Measurements from ENCODE around the gene TECPR2. TPM values are rescaled to one million over a fixed set of nuclear protein-coding genes. Genes with fewer than 3 reads are reported as not detected.
A peak's percentile ranks its signal among the peaks of the same experiment; 100 is the strongest.

Gene TECPR2
- total and polyA plus RNA-seq, 2 of the 13 experiments (the other 11 are each of a cell fraction or from before 2014, with no cell fraction given) = 3.5 to 5.7 TPM

DNA sequence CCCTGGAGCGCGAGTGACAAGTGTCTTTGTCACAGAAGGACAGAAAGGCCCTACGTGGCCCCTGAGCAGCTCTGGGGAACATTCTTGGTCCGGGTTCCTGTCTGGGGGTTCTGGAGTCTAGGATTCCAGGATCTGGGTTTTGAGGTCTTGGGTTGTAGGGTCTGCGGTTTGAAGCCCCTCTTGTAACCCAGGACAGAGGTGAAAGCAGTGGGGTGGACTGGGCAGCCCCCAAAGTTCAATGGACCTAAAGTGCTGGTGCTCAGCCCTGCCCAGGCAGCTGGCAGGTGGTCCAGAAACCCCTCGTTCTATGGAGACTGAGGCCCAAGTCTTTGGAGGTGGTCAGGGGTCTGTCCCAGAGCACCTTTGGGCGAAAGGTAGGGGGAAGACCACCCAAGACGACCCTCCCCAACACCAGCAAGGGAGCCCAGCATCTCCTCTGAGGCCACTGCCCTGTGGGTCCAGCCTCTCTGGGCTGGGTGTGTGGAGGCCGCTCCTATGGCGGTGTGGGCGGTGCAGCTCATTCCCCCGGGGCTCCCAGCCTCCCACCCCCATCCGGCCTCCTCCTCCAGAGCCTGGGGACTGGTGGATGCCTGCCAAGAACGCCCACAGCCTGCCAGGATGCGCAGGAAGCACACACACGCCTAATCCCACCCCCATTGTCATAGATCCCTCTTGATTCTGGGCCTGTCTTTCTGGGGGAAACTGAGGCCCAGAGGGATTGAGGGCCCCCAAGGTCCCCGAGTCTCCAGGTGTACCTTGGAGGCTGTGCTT is 177.0 kb downstream of the TECPR2 start (continued):
- TF ChIP-seq, protein P1, sequence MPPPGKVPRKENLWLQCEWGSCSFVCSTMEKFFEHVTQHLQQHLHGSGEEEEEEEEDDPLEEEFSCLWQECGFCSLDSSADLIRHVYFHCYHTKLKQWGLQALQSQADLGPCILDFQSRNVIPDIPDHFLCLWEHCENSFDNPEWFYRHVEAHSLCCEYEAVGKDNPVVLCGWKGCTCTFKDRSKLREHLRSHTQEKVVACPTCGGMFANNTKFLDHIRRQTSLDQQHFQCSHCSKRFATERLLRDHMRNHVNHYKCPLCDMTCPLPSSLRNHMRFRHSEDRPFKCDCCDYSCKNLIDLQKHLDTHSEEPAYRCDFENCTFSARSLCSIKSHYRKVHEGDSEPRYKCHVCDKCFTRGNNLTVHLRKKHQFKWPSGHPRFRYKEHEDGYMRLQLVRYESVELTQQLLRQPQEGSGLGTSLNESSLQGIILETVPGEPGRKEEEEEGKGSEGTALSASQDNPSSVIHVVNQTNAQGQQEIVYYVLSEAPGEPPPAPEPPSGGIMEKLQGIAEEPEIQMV (CRISPR knock-in tag; IDR thresholded peaks at IDR 0.05; ENCODE audit: low read depth) = no peak
- TF ChIP-seq SMAD3 (CRISPR knock-in tag; IDR thresholded peaks at IDR 0.05) (no peak), SNRNP70 (IDR thresholded peaks at IDR 0.05; ENCODE audit: low read depth, low read length) (no peak), ZFP62 (CRISPR knock-in tag; IDR thresholded peaks at IDR 0.05) (no peak), MXD1 (CRISPR knock-in tag; IDR thresholded peaks at IDR 0.05) (no peak; the same call in none of the 2 replicates), HOXA5 (CRISPR knock-in tag; IDR thresholded peaks at IDR 0.05) (no peak), MIXL1 (CRISPR knock-in tag; IDR thresholded peaks at IDR 0.05) (no peak), ZSCAN31 (CRISPR knock-in tag; IDR thresholded peaks at IDR 0.05; ENCODE audit: low read depth) (0 out of 2 replicates have a peak, but pooled peaks have one; percentile 57), ZNF292 (CRISPR knock-in tag; IDR thresholded peaks at IDR 0.05; ENCODE audit: borderline replicate concordance, low read depth) (no peak; the same call in 1 of the 2 replicates), NFYC (CRISPR knock-in tag; IDR thresholded peaks at IDR 0.05) (no peak), AHDC1 (CRISPR knock-in tag; IDR thresholded peaks at IDR 0.05; ENCODE audit: borderline replicate concordance) (no peak), ISX (CRISPR knock-in tag; conservative IDR thresholded peaks at IDR 0.05) (no peak), ZNF678 (CRISPR knock-in tag; IDR thresholded peaks at IDR 0.05) (no peak), ZNF83 (CRISPR knock-in tag; IDR thresholded peaks at IDR 0.05; ENCODE audit: borderline replicate concordance) (no peak), ZBTB7A (CRISPR knock-in tag; IDR thresholded peaks at IDR 0.05) (peak; percentile 57; the same call in 1 of the 2 replicates), RARG (CRISPR knock-in tag; IDR thresholded peaks at IDR 0.05; ENCODE audit: low read depth) (no peak), ZNF343 (CRISPR knock-in tag; IDR thresholded peaks at IDR 0.05) (no peak), IRF2 (CRISPR knock-in tag; IDR thresholded peaks at IDR 0.05) (no peak), ZNF333 (CRISPR knock-in tag; IDR thresholded peaks at IDR 0.05; ENCODE audit: borderline replicate concordance) (no peak), ZEB1 (IDR thresholded peaks at IDR 0.05; ENCODE audit: insufficient replicate concordance, low read depth) (peak; percentile 7)
- TF ChIP-seq, protein P2, sequence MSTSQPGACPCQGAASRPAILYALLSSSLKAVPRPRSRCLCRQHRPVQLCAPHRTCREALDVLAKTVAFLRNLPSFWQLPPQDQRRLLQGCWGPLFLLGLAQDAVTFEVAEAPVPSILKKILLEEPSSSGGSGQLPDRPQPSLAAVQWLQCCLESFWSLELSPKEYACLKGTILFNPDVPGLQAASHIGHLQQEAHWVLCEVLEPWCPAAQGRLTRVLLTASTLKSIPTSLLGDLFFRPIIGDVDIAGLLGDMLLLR (CRISPR knock-in tag; IDR thresholded peaks at IDR 0.05) = no peak
- TF ChIP-seq, protein P3, sequence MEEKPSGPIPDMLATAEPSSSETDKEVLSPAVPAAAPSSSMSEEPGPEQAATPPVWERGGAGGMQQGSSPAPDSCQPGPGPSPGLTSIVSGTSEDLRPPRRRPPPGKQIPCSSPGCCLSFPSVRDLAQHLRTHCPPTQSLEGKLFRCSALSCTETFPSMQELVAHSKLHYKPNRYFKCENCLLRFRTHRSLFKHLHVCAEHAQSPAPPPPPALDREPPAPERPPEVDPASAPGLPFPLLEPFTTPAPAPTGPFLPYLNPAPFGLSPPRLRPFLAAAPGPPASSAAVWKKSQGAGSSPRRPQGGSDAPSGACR (CRISPR knock-in tag; IDR thresholded peaks at IDR 0.05) = no peak; the same call in 1 of the 2 replicates
